Stimulated activated CD8-positive, alpha-beta memory T cell treated with anti-CD3 and anti-CD28 coated beads, Interleukin-7, amount 100 ng/mL, for 24 hours (primary cell): ENCODE measurements around the gene SOBP.
A peak's percentile ranks its signal among the peaks of the same experiment; 100 is the strongest.

ENCODE experiments used
- DNase-seq: peaks from one replicate; pipeline ENCODE4 v3.0.0-alpha.2; 2020; ENCODE audit warnings: low read depth

Gene SOBP

DNA sequence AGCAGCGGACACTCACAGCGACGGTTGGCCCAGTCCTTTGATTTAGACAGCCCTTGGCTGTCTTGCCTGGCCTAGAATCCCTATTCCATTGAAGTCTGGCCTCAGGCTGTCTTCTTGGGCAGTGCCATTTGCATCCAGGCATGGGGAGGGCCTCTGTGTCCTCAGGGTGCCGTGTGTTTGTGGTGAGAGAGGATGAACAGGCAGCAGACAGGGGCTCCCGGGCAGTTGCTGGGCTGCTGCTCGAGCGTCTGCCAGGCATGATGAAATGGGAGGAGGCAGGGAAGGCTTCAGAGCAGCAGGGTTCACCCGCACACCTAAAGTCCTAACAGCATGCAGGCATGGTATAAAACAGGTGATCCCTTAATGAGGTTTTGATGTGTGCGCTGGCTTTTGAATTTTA lies 126.9 kb downstream of the SOBP start:
- DNase-seq: no peak

DNA sequence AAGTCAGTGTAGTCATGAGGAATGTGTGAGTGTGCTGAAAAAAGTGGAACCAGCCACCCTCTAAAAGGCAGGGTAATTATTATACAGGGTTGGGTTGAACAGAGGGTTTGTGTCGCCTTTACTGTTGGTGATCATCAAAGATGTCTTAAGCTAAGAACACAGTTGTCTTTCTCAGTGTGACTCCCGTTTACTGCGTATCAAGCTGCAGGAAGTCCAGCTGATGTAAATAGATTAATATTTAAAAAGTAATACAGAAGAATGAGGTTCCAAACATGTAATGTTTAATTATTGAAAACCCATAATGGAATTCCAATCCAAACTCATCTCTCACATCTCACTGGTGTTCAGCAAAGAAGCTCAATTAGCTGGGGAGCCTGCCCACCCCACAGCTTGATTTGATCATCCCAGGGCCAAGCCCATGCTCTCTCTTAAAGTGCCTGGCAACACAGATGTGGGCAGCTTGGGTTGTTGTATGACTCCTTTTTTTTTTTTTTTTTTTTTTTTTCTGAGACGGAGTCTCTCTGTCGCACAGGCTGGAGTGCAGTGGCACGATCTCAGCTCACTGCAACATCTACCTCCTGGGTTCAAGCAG lies 127.5 kb downstream of the SOBP start:
- no peak for DNase-seq

GRCh38 chr6:107618672-107619071 lies 128.8 kb downstream of the SOBP start:
- DNase-seq: peak; percentile 5

GRCh38 chr6:107620732-107621131 lies 130.8 kb downstream of the SOBP start:
- DNase-seq: no peak

- DNase-seq: no peak
These were observed 131.5 kb downstream of the SOBP start for GRCh38 chr6:107621229-107621937.

DNA sequence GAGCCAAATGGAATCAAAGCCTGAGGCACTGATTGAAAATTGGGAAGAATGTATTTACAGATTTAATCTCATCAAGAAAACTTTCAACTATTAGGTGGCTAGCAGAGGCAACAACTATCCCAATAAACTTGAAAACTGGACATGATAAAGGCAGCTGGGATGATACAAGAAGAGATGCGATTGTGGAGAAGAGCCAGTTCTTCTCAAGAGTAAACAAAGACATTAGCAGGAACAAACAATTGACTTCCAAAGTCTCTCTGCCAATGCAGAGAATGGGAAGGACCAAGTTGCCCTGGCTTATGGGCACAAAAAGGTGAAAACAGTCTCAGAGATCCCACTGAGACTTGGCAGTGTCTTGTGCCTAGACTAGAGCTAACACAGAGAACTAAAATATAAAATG lies 132.4 kb downstream of the SOBP start:
- DNase-seq: no peak

GRCh38 chr6:107624050-107624449 lies 134.1 kb downstream of the SOBP start:
- no peak for DNase-seq

- DNase-seq: no peak
These were observed 134.6 kb downstream of the SOBP start for GRCh38 chr6:107624541-107624940.

GRCh38 chr6:107625264-107625663 lies 135.3 kb downstream of the SOBP start:
- no peak for DNase-seq

GRCh38 chr6:107626645-107627044 lies 136.7 kb downstream of the SOBP start:
- no peak for DNase-seq

DNA sequence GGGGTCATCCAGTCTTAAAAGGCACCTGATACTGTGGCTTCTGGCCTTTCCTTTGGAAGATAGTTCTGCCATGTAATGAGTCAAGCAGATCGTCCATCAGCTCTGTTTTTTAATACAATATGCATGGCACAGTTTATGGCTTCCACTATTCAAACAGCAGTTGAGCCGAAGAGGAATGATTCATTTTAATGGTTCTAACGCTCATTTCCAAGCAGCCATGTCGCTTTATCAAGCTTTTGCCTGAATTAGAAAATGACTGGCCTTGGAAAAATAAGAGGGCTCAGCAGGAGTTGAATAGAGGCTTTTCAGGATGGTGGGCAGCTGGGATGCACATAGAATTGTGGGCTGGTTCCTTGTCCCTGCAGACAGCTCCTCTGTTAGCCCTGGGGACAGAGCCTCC lies 138.1 kb downstream of the SOBP start:
- DNase-seq: no peak

DNA sequence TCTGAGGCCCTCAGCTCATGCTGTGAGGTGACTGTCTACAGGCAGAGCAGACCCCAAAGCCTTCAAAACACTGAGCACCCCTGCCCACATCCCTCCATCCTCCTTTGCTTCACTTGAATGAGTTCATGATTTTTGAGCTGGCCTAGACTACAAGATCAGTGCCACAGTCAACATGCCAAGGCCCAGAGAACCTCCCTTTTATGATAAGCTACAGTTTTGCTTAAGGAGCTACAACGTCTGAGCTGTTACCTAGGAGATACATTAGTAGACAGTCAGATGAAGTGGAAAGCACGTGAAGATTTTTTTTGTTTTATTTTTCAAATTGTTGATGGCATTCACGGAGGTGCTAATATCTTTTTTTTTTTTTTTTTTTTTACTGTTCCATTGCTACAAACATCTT lies 139.0 kb downstream of the SOBP start:
- no peak for DNase-seq

DNA sequence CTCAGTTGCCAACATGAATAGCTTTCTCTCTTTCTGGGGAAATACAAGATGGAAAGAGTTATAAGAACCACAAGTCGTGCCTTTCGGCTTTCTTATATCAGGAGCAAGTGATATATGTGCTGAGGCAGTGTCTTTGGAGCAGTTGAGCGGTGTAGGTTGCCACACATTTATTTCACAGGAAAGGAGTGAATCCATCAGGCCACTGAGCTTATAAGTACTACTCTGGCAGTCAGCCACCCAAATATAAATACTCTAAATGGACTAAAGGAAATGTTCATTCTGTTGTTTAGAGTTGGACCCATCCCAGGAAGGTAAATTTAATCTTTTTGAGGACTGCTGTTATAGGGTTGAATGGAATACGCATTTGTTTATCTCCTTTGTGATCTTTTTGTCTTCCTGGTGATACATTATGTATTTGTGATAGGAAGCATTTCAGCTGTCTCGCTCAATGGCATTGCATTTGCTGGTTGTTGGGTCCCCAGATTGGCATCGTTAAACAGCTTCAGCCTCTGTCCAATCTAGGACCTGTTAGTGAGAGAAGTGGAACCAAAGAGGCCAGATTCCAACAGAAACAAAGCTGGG lies 139.7 kb downstream of the SOBP start:
- no peak for DNase-seq

GRCh38 chr6:107630348-107630977 lies 140.5 kb downstream of the SOBP start:
- no peak for DNase-seq

DNA sequence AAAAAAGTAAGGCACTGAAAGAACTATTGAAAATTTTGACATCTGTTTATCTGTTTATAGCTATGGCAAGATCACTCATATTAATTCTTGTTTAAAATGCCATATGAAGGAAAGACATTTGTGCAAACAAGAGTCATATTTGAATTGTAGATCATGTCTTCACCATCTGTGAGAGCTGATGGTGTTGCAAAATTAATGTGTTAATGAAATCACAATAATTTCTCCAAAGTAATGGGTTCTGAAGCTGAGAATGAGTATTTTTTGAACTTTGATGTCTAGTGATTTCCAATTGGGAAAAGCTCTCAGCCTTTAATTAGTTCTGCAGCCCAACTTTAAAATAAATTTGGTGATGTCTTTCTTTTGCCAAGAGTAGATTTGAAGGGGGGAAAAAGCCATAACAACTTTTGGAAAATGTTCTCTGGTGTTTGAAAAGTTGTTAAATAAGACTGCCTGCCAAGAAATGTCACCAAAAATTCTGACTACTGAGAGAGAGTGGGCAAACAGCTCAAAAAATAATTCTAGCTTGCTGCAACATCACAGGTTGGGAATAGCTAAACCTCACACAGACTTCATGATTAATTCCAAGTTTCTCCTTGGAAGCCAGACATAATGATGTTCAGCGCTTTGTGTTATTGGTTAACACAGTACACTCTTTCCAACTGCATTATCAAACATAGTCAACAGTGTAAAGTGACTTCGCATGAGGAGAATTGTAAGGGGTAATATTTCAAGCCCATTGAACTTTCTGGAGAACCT lies 142.6 kb downstream of the SOBP start:
- DNase-seq: no peak

DNA sequence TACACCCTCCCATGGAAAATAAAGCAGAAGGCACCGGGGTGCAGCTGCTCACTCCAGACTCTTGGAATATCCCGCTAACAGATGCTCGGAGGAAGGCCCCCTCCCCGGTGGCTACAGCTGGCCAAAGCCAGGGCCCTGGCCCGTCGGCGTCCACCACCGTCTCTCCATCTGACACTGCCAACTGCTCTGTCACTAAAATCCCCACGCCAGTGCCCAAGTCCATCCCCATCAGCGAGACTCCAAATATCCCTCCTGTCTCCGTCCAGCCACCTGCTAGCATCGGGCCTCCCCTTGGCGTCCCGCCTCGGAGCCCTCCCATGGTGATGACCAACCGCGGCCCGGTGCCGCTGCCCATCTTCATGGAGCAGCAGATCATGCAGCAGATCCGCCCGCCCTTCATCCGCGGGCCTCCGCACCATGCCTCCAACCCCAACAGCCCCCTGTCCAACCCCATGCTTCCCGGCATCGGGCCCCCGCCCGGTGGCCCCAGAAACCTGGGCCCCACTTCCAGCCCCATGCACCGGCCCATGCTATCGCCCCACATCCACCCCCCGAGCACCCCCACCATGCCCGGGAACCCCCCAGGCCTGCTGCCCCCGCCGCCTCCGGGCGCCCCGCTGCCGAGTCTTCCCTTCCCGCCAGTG lies 143.9 kb downstream of the SOBP start:
- no peak for DNase-seq

- no peak for DNase-seq
These were observed 144.6 kb downstream of the SOBP start for GRCh38 chr6:107634324-107635056.

- no peak for DNase-seq
These were observed 145.2 kb downstream of the SOBP start for GRCh38 chr6:107635057-107635515.

- no peak for DNase-seq
These were observed 146.6 kb downstream of the SOBP start for GRCh38 chr6:107636486-107636885.

GRCh38 chr6:107637316-107638315 lies 147.7 kb downstream of the SOBP start:
- DNase-seq: no peak
